HG03280 (cell line): Measurements from ENCODE around the gene NOX4.
"Not testable (repeated sequence)": the region's sequence is repeated elsewhere in the genome, so short reads cannot be mapped to it uniquely, and the experiment has no call there.

Experiments
- ATAC-seq: cut with Tn5 transposase; IDR thresholded peaks from one replicate; pipeline ENCODE4 v1.9.1; 2021; ENCODE audit warnings: mild to moderate bottlenecking, moderate library complexity; ENCODE audit not compliant: unreplicated experiment

The NOX4 gene

GRCh38 chr11:89463266-89463780, 27.9 kb downstream of the NOX4 start:
- ATAC-seq, result no peak

- no peak for ATAC-seq
Measured at GRCh38 chr11:89458716-89459115, 32.5 kb downstream of the NOX4 start.

GRCh38 chr11:89457190-89457589, 34.0 kb downstream of the NOX4 start:
- no peak for ATAC-seq

GRCh38 chr11:89456681-89457080, 34.5 kb downstream of the NOX4 start:
- ATAC-seq, result no peak

- no peak for ATAC-seq
Measured at GRCh38 chr11:89452780-89453179, 38.4 kb downstream of the NOX4 start.

- no peak for ATAC-seq
Measured at GRCh38 chr11:89447845-89448244, 43.3 kb downstream of the NOX4 start.

GRCh38 chr11:89443361-89444322, 47.5 kb downstream of the NOX4 start:
- no peak for ATAC-seq

- ATAC-seq, result no peak
Measured at GRCh38 chr11:89442801-89443200, 48.4 kb downstream of the NOX4 start.

- ATAC-seq, result no peak
Measured at GRCh38 chr11:89441606-89442005, 49.6 kb downstream of the NOX4 start.

GRCh38 chr11:89437317-89437716, 53.9 kb downstream of the NOX4 start:
- no peak for ATAC-seq

GRCh38 chr11:89436071-89436470, 55.1 kb downstream of the NOX4 start:
- no peak for ATAC-seq

GRCh38 chr11:89433278-89433677, 57.9 kb downstream of the NOX4 start:
- no peak for ATAC-seq

GRCh38 chr11:89432182-89432581, 59.0 kb downstream of the NOX4 start:
- ATAC-seq, result not testable (repeated sequence)

- ATAC-seq, result not testable (repeated sequence)
Measured at GRCh38 chr11:89426501-89426900, 64.7 kb downstream of the NOX4 start.

- ATAC-seq, result no peak
Measured at GRCh38 chr11:89421718-89422117, 69.5 kb downstream of the NOX4 start.

- no peak for ATAC-seq
Measured at GRCh38 chr11:89420981-89421380, 70.2 kb downstream of the NOX4 start.

- ATAC-seq, result no peak
Measured at GRCh38 chr11:89416961-89417360, 74.2 kb downstream of the NOX4 start.

- ATAC-seq, result not testable (repeated sequence)
Measured at GRCh38 chr11:89411112-89411511, 80.1 kb downstream of the NOX4 start.

- not testable (repeated sequence) for ATAC-seq
Measured at GRCh38 chr11:89410666-89411065, 80.5 kb downstream of the NOX4 start.

GRCh38 chr11:89408441-89408840, 82.7 kb downstream of the NOX4 start:
- ATAC-seq, result not testable (repeated sequence)

GRCh38 chr11:89405629-89406028, 85.5 kb downstream of the NOX4 start:
- no peak for ATAC-seq

GRCh38 chr11:89391654-89392053, 99.5 kb downstream of the NOX4 start:
- ATAC-seq, result not testable (repeated sequence)
